Measurements from ENCODE around the gene LRCH2.

DNA sequence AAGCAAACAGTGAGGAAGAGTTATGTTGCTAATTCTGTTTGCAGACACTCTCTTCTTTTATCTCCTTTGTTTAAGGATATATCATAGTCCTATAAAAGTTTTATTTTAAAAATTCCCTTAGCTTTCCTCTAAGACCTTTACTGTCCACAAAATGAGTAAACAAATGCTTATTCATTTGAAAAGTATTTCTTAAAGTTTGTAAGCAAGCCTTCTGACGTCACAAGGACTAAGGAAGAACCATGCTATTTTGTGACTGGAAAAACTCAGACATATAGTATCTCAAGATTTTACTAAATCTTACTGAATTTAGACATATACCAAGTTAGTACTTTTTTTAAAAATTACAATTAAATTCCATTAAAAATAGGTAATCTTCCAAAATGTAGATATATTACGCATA lies 49.9 kb downstream of the LRCH2 start:
- TF ChIP-seq, protein P1, sequence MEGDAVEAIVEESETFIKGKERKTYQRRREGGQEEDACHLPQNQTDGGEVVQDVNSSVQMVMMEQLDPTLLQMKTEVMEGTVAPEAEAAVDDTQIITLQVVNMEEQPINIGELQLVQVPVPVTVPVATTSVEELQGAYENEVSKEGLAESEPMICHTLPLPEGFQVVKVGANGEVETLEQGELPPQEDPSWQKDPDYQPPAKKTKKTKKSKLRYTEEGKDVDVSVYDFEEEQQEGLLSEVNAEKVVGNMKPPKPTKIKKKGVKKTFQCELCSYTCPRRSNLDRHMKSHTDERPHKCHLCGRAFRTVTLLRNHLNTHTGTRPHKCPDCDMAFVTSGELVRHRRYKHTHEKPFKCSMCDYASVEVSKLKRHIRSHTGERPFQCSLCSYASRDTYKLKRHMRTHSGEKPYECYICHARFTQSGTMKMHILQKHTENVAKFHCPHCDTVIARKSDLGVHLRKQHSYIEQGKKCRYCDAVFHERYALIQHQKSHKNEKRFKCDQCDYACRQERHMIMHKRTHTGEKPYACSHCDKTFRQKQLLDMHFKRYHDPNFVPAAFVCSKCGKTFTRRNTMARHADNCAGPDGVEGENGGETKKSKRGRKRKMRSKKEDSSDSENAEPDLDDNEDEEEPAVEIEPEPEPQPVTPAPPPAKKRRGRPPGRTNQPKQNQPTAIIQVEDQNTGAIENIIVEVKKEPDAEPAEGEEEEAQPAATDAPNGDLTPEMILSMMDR (IDR thresholded peaks at IDR 0.05): no peak
- TF ChIP-seq POLR2A (IDR thresholded peaks at IDR 0.05): no peak

All from lower leg skin (tissue), 3 donors.